GM18868 (cell line): ENCODE measurements around the gene OARD1.

Experiments
- ATAC-seq: cut with Tn5 transposase; IDR thresholded peaks from one replicate; pipeline ENCODE4 v1.9.1; 2021; ENCODE audit warnings: mild to moderate bottlenecking, moderate library complexity; ENCODE audit not compliant: unreplicated experiment

OARD1 gene

DNA sequence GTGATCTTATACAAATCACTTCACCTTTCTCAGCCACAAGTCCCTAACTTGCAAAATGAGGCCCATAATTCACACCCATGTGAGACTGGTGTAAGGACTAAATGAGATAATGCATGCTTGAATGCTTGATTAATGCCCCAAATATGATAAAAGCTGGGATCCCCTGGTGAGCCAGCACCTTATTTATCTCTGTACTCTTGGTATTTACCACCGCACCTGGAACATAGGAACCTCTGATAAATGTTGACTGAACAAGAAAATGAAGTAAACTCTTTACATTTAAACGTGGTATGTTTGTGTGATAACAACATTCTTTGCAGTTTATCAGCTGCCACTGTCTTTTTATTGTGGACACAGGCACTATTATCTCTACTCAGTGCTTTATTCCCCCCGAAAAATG is 21.6 kb downstream of the OARD1 start:
- no peak for ATAC-seq

DNA sequence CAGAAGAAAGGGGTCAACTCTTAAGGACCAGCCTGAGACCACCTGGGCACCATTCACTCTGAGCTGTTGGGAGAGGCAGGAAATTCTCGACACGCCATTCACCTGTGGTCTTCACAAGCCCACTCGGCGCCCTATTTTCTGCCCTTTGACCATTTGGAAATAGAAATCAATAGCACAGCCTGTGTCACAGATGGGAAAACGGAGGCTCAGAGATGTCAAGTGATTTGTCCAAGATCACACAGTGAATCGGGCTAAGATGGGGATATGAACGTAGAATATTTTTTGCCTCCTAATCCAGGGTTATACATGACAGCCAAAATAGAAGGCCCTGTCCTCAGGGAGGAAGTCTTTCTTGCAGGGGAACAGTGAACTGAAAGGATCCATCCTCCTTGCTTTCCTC is 22.2 kb downstream of the OARD1 start:
- no peak for ATAC-seq

DNA sequence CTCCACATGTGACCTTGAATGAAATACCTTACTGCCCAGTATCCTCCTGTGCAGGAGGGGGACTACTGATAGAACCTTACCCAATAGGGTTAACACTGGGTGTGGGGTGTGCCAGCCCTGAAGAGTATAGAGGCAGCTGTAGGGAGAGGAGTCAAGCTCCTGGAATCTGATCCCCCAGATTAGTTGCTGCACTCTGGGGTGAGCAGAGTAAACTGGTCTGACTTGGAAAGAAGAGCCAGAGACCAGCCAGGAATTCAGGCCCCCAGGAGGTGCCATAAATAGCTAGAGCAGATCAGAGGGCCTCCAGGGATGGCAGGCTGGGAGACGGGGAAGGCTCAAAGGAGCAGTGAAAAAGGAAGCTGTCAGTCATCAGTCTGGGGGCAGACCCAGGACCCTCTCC is 22.6 kb downstream of the OARD1 start:
- no peak for ATAC-seq

DNA sequence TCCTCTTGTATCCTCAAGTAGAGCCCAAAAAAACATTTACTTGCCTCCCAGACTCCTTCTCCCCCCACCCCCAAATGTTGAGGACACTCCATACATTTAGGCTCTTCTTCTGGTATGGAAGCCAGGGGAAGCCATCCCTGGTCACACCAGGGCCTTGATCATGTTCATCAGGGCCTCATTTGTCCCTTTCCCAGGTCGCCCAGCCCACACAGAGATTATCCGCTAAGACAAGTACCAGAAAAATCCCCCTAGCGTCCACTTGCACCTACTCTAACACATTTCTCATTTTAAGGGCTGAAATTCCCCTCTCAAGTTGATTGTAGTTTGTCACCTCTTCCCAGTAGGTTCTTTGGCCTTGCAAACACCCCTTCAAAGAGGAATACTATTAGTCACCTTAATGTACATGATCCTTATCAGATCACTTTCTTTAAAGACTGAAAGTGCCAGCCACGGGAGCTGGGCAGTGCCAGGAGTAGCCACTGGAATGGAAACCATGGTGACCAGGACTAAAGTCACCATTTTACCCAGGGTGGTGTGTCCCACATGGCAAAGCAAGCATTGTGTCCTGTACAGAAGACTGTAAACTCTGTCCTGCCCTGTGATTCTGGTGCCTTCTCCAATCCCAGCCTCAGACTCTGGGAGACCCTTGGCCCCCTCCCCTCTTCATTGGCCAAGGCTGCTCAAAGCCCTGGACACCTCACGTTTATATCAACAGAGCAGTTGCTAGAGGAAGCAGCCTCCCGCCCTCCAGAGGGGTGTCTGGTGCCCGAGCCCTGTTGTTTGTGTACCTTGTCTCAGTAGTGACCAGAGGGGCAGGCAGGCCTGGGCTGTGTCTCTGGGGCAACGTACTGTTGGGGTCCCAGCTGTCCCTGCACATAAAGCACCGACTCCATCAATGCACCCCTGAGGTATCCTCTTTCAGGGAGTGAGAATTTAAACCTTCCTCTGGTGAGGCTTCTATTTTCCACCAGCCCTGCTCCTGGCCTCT is 24.1 kb downstream of the OARD1 start:
- no peak for ATAC-seq

DNA sequence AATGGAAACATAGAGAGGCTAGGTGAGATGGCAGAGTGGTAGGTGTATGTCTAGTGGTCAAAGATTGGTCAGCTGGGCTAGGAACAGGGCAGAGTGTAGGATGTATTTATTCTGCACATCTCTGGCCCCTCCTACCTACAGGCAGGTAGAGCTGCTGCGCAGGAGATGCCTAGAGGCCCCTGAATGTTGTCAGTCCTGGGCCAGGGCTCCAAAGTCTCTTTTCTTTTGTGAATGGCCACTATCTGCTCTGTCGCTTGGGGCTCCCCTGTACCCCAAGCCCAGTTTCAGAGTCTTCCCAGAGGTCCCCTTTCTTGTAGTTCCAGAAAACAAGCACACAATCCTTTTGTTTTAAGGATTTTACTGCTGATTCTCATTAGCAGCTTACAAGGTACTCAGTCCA is 24.9 kb downstream of the OARD1 start:
- no peak for ATAC-seq

DNA sequence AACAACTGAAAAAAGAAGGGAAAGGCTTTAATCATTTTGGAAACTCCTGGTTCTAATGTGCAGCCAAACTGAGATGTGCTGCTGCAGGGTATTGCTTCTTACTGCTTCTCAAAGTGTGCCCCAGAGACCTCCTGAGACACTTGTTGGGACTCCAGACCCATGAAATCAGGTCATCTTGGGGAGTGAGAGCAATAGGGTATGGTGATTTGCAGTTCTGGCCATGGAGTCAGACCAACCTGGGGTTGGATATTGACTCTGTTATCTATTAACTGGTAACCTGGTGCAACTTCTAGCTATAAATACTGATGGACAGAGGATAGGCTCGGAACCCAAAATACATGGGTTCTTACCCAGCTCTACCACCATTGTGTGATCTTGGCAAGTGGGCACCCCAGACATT is 26.1 kb downstream of the OARD1 start:
- ATAC-seq, result no peak

DNA sequence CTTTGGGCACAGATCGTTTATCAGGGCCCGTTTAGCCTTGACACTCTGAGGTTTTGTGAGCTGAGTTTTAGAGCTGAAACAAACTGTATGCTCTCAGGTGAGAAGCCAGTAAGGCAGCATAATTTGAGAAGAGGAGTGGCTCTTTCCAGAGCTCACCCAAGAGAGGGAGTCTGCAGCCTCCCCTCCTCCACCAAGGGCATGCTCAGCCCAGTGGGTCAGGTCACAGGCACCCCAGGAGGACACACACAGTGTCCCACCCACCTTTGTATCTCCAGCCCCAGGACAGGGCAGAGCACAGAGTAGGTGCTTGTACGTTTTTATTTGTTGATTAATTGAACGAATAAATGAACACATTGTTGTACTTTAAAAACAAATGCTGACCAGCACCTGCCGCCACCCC is 26.5 kb downstream of the OARD1 start:
- ATAC-seq, result no peak

DNA sequence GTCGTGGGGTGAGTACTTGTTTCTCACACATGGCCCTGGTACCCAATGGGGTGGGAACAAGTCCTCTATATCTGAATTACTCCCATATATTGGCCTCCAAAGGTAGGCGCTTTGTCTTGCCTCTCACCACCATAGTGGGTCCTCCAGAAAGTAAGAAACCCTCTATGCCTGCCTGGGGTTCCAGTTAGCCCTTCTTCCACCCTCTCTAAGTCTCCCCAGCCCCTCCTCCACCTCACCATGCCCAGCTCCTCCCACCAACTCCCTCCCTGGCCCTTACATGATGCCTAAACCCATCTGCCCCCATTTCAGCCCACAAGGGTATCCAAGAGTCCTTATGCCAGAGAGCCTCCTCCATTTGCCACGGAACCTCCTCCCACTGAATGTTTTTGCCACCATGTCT is 29.0 kb downstream of the OARD1 start:
- no peak for ATAC-seq

DNA sequence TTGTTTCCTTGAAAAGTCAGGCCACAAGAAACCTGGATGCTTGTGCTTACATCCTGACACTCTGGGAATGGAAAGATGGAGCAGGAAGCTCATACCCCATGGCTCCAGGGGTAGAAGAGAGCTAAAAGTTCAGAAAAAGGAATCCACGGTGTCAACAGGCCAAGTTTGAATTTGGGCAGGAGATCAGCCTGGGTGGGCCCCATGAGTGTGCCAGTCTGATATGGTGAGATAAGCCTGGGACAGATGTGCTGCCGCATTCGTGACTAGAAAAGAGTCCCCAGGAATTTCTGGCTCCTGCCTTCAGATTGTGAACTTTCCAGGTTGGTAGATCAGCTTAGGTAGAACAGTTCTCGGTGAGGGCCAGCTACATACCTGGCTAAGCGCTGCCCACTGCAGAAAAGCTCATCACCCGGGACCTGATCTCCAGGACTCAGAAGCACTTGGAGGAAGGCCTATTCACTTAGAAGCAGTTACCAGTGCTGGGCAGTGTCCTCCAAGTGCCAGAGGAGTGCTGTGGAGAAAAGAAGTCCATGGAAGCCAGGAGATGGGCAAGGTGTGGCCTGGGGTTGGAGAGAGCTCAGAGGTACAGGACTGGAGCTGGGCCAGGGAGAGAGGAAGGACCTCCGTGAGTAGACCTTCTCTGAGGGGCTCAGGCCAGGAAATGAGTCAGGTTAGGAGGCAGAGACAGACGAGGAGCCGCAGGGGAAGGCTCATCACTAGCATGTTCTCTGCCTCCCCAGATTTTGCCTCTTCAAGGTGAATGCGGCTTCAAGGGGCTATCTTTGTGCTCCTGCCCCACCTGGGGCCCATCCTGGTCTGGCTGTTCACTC is 29.7 kb downstream of the OARD1 start, which contains the start of gene TSPO2:
Gene TSPO2, plus strand, starts transcription at position 242 of the 830 bp plus-strand sequence. Its CDS starts 519 bp downstream, at position 761.
- ATAC-seq, result no peak

DNA sequence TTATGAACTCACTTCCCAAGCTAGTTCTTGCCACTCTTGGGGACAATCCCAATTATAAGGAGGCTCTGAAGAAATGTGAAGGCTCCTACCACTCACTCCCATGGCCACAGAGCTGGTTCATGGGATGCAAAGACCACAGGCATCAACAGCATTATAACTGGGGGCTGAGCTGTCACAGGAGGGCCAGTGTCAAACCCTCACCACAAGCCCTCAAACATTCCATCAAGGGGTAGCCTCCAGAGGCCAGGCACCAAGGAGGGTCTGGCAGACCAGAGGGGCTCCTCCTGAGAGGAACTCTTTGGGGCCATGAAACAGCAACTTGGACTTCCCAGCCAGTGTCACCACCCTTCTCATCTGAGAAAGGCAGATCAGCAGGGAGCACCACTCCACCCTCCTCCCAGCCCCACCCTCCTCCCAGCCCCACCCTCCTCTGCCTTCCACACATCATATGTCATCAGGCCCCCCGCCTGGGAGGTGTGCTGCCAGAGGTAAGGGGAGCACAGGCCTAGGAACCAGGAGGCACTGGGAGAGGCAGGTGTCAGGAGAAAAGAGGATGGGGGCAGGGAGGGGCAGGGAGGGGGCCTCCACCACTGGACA is 31.1 kb downstream of the OARD1 start:
- no peak for ATAC-seq

DNA sequence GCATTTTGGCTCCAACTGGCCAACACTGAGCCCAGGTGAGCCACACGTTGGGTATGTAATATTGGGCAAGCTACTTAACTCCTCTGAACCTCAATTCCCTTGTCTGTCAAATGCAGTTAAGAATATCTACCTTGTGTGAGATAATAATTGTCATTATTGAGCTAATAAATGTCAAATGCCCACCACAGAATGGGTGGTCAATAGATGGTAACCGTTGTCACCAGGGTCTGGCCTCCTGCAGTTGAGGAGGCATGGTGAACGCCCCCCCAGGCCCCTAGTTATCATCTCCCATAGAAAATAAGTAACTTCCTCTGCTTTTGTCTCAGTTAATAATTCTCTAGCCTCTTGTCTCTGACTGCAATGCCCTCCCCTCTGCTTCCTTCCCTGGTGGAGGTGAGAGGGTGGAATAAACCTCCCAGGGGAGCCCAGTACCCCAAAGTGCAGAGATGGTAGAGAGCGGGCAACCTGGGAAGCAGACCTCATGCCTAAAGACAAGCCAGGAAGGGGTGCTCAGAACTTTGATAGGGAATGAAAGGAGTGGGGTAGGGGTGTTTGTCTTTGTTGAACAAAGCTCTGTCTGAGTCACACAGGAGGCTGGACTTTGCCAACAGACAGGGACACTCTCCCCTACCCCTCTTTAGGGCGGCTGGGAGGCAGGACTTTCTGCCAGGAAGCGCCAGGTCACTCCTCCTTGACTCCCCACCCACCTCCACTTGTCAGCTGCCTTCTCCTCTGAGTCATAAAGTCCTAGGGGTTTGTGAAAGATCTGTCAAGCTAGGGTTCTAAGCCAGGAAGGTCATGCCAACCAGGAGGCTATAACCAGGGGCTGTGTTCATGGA is 31.8 kb downstream of the OARD1 start:
- no peak for ATAC-seq

DNA sequence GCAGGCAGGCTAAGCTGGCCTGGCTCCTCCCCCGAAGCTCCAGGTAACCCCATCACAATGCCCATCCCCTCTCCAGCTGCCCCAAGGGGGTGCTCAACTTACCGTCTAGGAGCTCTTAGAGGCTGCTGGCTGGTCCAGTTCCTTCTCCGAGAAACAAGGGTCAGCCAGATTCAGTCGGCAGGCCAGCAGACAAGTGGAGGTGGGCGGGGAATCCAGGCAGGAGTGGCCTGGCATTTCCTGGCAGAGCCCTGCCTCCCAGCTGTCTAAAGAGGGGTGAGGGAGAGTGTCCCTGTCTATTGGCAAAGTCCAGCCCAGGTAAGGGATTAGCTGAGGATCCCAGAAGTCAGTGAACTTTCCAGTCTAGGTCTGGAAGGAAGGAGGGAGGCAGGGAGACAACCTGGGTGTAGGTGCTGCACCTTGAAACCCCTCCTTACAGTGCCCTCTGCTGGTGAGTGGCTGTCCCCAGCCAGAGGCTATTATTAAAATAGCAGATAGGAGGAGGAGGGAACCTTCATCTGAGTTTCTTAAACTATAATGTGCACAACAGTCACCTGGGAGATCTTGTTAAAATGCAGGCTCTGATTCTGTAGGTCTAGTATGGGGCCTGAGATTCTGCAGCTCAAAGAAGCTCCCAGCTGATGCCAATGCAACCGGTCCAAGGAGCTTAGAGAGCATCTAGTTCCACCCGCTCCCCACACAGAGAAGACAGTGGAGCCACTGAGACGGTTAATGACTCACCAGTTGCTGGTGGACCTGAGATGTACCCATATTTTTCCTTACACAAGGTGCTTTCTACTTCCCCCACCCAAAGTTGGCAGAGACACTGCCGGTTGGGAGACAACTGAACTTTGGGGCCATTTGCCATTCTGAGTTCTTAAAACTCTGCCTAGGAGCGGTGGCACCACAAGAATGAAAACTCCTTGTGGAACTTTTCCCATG is 32.8 kb downstream of the OARD1 start, which contains the start of gene UNC5CL:
Gene UNC5CL, minus strand, starts transcription at position 162 of the 939 bp plus-strand sequence. CDS start 4,147 bp downstream, outside the sequence.
- ATAC-seq, result no peak

DNA sequence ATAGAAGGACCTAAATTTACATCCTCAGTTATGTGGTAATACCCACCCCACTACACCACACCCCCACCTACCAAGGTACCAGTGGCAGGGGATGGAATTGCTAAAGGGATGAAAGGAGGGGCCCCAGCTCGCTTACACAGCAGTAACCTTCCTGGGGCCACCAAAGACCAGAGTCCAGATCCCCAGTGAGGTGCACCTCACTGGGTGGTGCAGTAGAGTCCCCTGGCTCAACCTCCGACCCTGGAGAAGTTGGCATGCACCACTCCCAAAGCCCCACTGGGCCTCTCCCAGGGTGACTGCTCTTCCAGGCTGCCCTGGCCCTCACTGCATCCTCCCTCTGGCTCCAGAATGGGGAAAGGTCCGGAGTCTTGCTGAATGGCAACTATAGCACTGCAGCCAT is 34.0 kb downstream of the OARD1 start:
- ATAC-seq, result no peak

DNA sequence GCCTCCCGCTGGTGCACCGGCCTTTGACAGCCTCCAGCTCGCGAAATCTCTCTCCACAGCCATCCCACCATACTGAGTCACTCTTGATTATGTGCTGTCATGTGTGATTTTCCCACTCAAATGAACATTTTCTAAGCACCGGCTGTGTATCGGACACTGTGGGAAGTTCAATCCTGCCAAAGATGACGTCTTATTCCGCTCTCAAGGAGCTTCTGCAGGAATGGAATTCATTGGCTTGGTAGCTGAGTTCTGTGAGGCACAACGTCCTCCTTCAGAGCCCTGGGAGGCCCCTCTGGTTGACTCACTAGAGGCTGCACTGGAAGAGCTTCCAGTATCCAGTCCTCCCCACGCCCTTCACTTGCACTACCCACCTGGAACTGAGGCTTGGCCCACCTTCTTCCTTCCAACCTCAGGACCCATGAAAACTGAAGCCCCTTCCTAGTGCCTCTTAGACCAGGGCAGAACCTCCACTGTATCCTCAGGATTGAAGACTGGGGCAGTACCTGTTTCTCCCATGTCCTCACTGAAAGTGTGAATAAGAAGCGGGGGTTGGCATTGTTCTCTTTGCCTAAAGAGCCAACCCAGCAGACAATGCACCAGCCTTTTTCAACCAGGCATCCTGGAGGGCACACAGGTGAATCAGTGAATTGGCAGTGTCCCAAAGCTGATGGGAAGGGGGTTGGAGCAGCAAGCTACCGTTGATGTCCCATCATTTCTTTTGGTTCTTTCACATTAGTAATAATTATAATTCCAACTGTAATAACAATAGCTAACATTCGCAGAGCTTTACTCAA is 34.9 kb downstream of the OARD1 start:
- no peak for ATAC-seq

DNA sequence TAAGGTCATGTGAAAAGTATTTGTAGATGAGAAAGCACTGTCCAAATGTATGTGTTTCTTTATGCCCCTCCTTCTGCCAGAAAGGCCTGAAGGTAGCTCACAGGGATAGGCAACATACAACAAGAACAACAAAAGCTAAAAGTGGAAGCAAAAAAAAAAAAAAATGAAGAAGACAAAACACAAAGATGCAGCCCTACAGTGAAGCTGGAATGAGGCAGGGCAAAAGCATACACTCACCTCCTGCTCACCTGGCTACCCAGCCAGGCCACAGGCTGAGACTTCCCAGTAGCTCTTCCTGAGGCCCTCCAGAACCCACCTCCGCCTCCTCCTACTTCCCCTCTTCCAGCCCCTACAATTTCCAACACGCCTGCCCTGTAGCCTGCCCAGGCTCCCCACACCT is 35.6 kb downstream of the OARD1 start:
- ATAC-seq, result no peak

DNA sequence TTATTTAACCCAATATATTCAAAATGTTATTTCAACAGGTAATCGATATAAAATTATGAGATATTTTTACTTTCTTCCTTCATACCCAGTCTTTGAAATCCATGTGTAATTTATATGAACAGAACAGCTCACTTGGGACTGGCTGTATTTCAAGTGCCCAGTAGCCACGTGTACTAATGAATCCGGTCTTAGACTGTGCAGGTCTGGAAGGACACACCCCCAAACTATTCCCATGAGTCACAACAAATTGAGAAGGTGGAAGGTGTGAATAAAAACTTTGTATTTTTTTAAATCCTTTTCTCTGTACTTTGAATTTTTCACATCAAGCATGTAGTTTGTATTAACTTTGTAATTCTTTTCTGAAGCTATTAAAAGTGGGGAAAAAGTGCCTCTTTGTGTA is 36.0 kb downstream of the OARD1 start:
- ATAC-seq, result no peak

DNA sequence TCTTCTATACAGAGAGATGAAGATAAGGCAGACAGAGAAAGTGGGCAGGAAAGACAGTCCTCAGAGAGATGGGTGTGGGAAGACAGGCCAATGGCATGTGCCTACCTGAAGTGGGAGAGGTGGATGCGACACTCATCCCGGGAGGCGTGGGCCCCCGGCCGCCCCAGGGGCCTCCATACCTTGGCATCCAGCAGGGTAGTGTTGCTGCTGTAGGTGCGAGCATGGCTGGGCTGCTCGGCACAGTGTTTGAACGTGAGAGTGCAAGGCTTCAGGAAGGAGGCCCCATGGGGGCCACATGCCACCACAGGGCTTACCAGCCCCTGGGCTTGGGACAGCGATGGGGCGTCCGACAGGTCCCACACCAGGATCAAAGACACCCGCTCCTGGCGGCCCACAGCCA is 38.4 kb downstream of the OARD1 start:
- no peak for ATAC-seq

DNA sequence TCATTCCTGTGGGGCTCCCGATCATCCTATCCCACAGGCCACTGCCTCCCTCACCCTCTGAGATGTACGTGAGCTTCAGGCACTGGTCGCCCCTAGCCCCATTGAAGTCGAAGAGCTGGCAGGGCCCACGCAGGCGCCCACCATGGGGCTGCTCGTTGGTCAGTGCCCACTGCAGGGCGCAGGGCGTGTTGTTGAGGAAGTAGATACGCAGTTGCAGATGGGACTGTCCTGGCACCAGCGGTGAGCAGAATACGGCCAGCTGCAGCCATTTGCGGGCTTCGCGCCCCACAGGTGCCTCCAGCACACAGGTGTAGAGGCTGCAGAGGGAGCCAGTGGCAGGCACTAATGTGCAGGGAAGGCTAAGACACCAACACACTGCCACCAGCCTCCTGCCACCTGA is 39.3 kb downstream of the OARD1 start:
- no peak for ATAC-seq
